CD4-positive, alpha-beta T cell (primary cell): ENCODE results near the gene ZNF564. TPM values are rescaled to one million over a fixed set of nuclear protein-coding genes. Genes with fewer than 3 reads are reported as not detected.

Experiments
- ATAC-seq: fragments of 200-7000 bp; cut with Tn5 transposase; one replicate; pipeline ENCODE4 v1.10.0; 2022; ENCODE audit warnings: mild to moderate bottlenecking; ENCODE audit not compliant: poor library complexity
- CTCF ChIA-PET: fragments of 350-600 bp; sonication (Branson Sonifier 250); formaldehyde crosslinking; loops from one replicate; lab custom pipeline; 2021; ENCODE audit warnings: antibody characterized with exemption, inconsistent platforms; lab: Charles Lee
- POLR2A ChIA-PET: fragments of 350-600 bp; sonication (Branson Sonifier 250); formaldehyde crosslinking; loops from one replicate; lab custom pipeline; 2021; ENCODE audit warnings: antibody characterized with exemption, inconsistent platforms; lab: Charles Lee
- DNase-seq, 14 experiments: peaks; one replicate each; pipeline ENCODE4 v3.0.0-alpha.2; 2013 to 2020; ENCODE audit warnings: mixed read lengths in 2 of 14
- H3K27ac ChIP-seq, 2 donors: one replicate each; pipeline versions ENCODE4 v1.5.1 to v1.7.0; 2013; ENCODE audit warnings: low read length in 2 of 2, low read depth in 1 of 2, mild to moderate bottlenecking in 1 of 2
- H3K27me3 ChIP-seq, 2 experiments: 1 replicate in 1 of 2; 2 replicates in 1 of 2; pipeline versions ENCODE4 v1.6.1 to v1.7.0; 2013; ENCODE audit warnings: low read length in 2 of 2, control low read depth in 1 of 2, mild to moderate bottlenecking in 1 of 2, moderate library complexity in 1 of 2; ENCODE audit not compliant: insufficient read depth in 2 of 2, control insufficient read depth in 1 of 2
- H3K36me3 ChIP-seq: one replicate; pipeline ENCODE4 v1.6.1; 2013; ENCODE audit warnings: low read length, control low read depth; ENCODE audit not compliant: insufficient read depth
- H3K4me1 ChIP-seq: one replicate; pipeline ENCODE4 v1.6.1; 2013; ENCODE audit warnings: low read length, control low read depth; ENCODE audit not compliant: insufficient read depth
- H3K4me3 ChIP-seq: one replicate; pipeline ENCODE4 v1.5.1; 2013; ENCODE audit warnings: mild to moderate bottlenecking, low read length, moderate library complexity
- H3K9me3 ChIP-seq, 2 experiments: 1 replicate in 1 of 2; 2 replicates in 1 of 2; pipeline versions ENCODE4 v1.6.1 to v1.7.0; 2013; ENCODE audit warnings: low read length in 2 of 2, mild to moderate bottlenecking in 2 of 2, control low read depth in 1 of 2, moderate library complexity in 1 of 2; ENCODE audit not compliant: control insufficient read depth in 1 of 2, insufficient read depth in 1 of 2
- H3K27ac Mint-ChIP-seq: one replicate; pipeline ENCODE4 v1.8.0; 2020; ENCODE audit warnings: mixed read lengths
- H3K27me3 Mint-ChIP-seq: one replicate; pipeline ENCODE4 v1.8.0; 2021; ENCODE audit warnings: mixed read lengths
- H3K36me3 Mint-ChIP-seq: one replicate; pipeline ENCODE4 v1.8.0; 2021; ENCODE audit warnings: low read depth, mixed read lengths
- H3K4me1 Mint-ChIP-seq: one replicate; pipeline ENCODE4 v1.8.0; 2021; ENCODE audit warnings: low read depth, mixed read lengths
- H3K4me3 Mint-ChIP-seq: one replicate; pipeline ENCODE4 v1.8.0; 2020; ENCODE audit warnings: mild to moderate bottlenecking, mixed read lengths
- H3K9me3 Mint-ChIP-seq: one replicate; pipeline ENCODE4 v1.8.0; 2020; ENCODE audit warnings: mixed read lengths
- CTCF ChIP-seq: fragments of 200-600 bp; IDR thresholded peaks from one replicate; pipeline ENCODE4 v1.8.0; 2022; ENCODE audit warnings: antibody characterized with exemption, mild to moderate bottlenecking
- intact Hi-C, 2 experiments: fragments of 100-400 bp; cut with DNase I in 1 of 2; cut with micrococcal nuclease in 1 of 2; formaldehyde crosslinking; loops; one replicate each; pipeline versions ENCODE4 v1.15.1 to v1.9.0; 2023 to 2025; cut with DNase I, micrococcal nuclease
- total RNA-seq, 174 experiments: library from RNA in 2 of 174; stranded (reverse) in 2 of 174; gene quantifications; one replicate each; pipeline ENCODE4 v1.2.3 and lab custom pipeline; 2021 to 2026

Gene ZNF564
- total RNA-seq, 2 experiments from 2014 or later: 17.3 to 18.0 TPM

GRCh38 chr19:12564016-12564664 is 12.9 kb upstream of the ZNF564 start:
- ATAC-seq: peak; percentile 100
- ChIA-PET POLR2A (interaction anchor here (1.6 kb wide), 1 partner anchor 105 kb away, joined by 4 read pairs; a partner anchor contains a TSS), CTCF (interaction anchor here (0.7 to 1.6 kb wide), 5 partner anchors 39 to 108 kb away, joined by 3 to 6 read pairs (median 4); no protein-coding TSS in a partner anchor)
- Mint-ChIP-seq H3K4me3 (no peak overlapping the region), H3K4me1 (peaks cover 5% of the 10 kb centered on the region), H3K27ac (no peak overlapping the region), H3K27me3 (no peaks in the 10 kb centered on the region), H3K9me3 (no peaks in the 10 kb centered on the region), H3K36me3 (no peaks in the 10 kb centered on the region)
- intact Hi-C loops: loop anchor here (1.0 to 5.0 kb wide), 5 partner anchors 49 to 362 kb away; no protein-coding TSS in a partner anchor
- DNase-seq: peak; percentile 76 to 97 (median 92)
- Histone ChIP-seq H3K4me1 (peaks cover 8% of the 10 kb centered on the region), H3K27me3 (no peaks in the 10 kb centered on the region), H3K9me3 (no peaks in the 10 kb centered on the region), H3K36me3 (no peaks in the 10 kb centered on the region), H3K4me3 (no peak overlapping the region), H3K27ac (no peak overlapping the region)
- TF ChIP-seq CTCF: peak; percentile 98

- H3K27ac Mint-ChIP-seq: no peak overlapping the region
- ChIA-PET POLR2A (no interaction called here), CTCF (no interaction called here)
- Histone ChIP-seq H3K27me3 (no peaks in the 10 kb centered on the region), H3K4me3 (no peak overlapping the region), H3K9me3 (no peaks in the 10 kb centered on the region), H3K27ac (no peak overlapping the region), H3K4me1 (peaks cover 14% of the 10 kb centered on the region), H3K36me3 (no peaks in the 10 kb centered on the region)
- no peaks in the 10 kb centered on the region for H3K27me3 Mint-ChIP-seq
- no peak for ATAC-seq
- no peak overlapping the region for H3K4me3 Mint-ChIP-seq
- no peak for TF ChIP-seq CTCF
- peak in 1 of 14 experiments; percentile 20 for DNase-seq
- H3K9me3 Mint-ChIP-seq: no peaks in the 10 kb centered on the region
- peaks cover 20% of the 10 kb centered on the region for H3K4me1 Mint-ChIP-seq
- H3K36me3 Mint-ChIP-seq: peaks cover 7% of the 10 kb centered on the region
- intact Hi-C loops: no loop called here
Measured at GRCh38 chr19:12555456-12555930, 4.2 kb upstream of the ZNF564 start.

- Histone ChIP-seq H3K27me3 (no peaks in the 10 kb centered on the region), H3K4me1 (peaks cover 40% of the 10 kb centered on the region), H3K36me3 (peaks cover 16% of the 10 kb centered on the region), H3K27ac (no peak overlapping the region), H3K4me3 (no peak overlapping the region), H3K9me3 (peaks cover 0 to 4% of the 10 kb centered on the region in 2 experiments)
- ChIA-PET POLR2A (no interaction called here), CTCF (no interaction called here)
- intact Hi-C loops: loop anchor here in 1 of 2 experiments (5.0 kb wide), 2 partner anchors 50 to 65 kb away; partner anchors contain the start of gene ZNF709
- DNase-seq (no peak), ATAC-seq (no peak)
- Mint-ChIP-seq H3K27me3 (no peaks in the 10 kb centered on the region), H3K36me3 (peaks cover 65% of the 10 kb centered on the region), H3K9me3 (peaks cover 3% of the 10 kb centered on the region), H3K4me1 (peaks cover 62% of the 10 kb centered on the region), H3K4me3 (peak overlapping the region; percentile 42), H3K27ac (peak overlapping the region; percentile 76)
- no peak for TF ChIP-seq CTCF
Measured at GRCh38 chr19:12546903-12547302, 4.4 kb downstream of the ZNF564 start.
